ENCODE results near the gene SIX4. TPM values are rescaled to one million over a fixed set of nuclear protein-coding genes. Genes with fewer than 3 reads are reported as not detected.
A peak's percentile ranks its signal among the peaks of the same experiment; 100 is the strongest.
"Not testable (repeated sequence)": the region's sequence is repeated elsewhere in the genome, so short reads cannot be mapped to it uniquely, and the experiment has no call there.

The SIX4 gene
- total RNA-seq, 1 donor from 2014 or later, result 26.2 TPM

GRCh38 chr14:60734465-60735242 is 10.5 kb upstream of the SIX4 start, which contains the start of gene MNAT1:
TSS of gene MNAT1 (plus strand) at chr14:60734761. CDS start at chr14:60734863, 102 bp downstream.
- Mint-ChIP-seq H3K27ac (ENCODE audit: unreplicated experiment) (peak within 1 kb of the TSS; percentile 97), H3K9me3 (ENCODE audit: low read depth) (peaks cover 2% of the 10 kb centered on the region), H3K4me3 (ENCODE audit: unreplicated experiment) (peak within 1 kb of the TSS; percentile 94), H3K4me1 (ENCODE audit: low read depth) (peaks cover 28% of the 10 kb centered on the region), H3K27me3 (ENCODE audit: low read depth) (no peaks in the 10 kb centered on the region), H3K36me3 (ENCODE audit: low read depth) (no peaks in the 10 kb centered on the region)
- peak; percentile 94 for DNase-seq (ENCODE audit: low spot score)
- TF ChIP-seq CTCF (IDR thresholded peaks at IDR 0.05), result peak; percentile 25

- H3K27me3 Mint-ChIP-seq (ENCODE audit: low read depth), result no peaks in the 10 kb centered on the region
- H3K4me3 Mint-ChIP-seq (ENCODE audit: unreplicated experiment), result no peak overlapping the region
- peaks cover 2% of the 10 kb centered on the region for H3K9me3 Mint-ChIP-seq (ENCODE audit: low read depth)
- H3K27ac Mint-ChIP-seq (ENCODE audit: unreplicated experiment), result no peak overlapping the region
- no peak for TF ChIP-seq CTCF (IDR thresholded peaks at IDR 0.05)
- no peak for DNase-seq (ENCODE audit: low spot score)
- H3K4me1 Mint-ChIP-seq (ENCODE audit: low read depth), result peaks cover 18% of the 10 kb centered on the region
- H3K36me3 Mint-ChIP-seq (ENCODE audit: low read depth), result no peaks in the 10 kb centered on the region
Measured at GRCh38 chr14:60732840-60733483, 8.8 kb upstream of the SIX4 start.

GRCh38 chr14:60731291-60731690 is 7.1 kb upstream of the SIX4 start:
- not testable (repeated sequence) for DNase-seq (ENCODE audit: low spot score); H3K27me3 Mint-ChIP-seq (ENCODE audit: low read depth); H3K9me3 Mint-ChIP-seq (ENCODE audit: low read depth); H3K4me3 Mint-ChIP-seq (ENCODE audit: unreplicated experiment); H3K36me3 Mint-ChIP-seq (ENCODE audit: low read depth); H3K27ac Mint-ChIP-seq (ENCODE audit: unreplicated experiment)
- H3K4me1 Mint-ChIP-seq (ENCODE audit: low read depth), result peaks cover 16% of the 10 kb centered on the region

GRCh38 chr14:60723116-60723906 is 840 bp downstream of the SIX4 start:
- DNase-seq (ENCODE audit: low spot score), result no peak
- peaks cover 33% of the 10 kb centered on the region for H3K4me1 Mint-ChIP-seq (ENCODE audit: low read depth)
- H3K4me3 Mint-ChIP-seq (ENCODE audit: unreplicated experiment), result peak overlapping the region; percentile 86
- H3K36me3 Mint-ChIP-seq (ENCODE audit: low read depth), result peaks cover 10% of the 10 kb centered on the region
- H3K9me3 Mint-ChIP-seq (ENCODE audit: low read depth), result no peaks in the 10 kb centered on the region
- no peaks in the 10 kb centered on the region for H3K27me3 Mint-ChIP-seq (ENCODE audit: low read depth)
- TF ChIP-seq CTCF (IDR thresholded peaks at IDR 0.05), result peak; percentile 34
- peak overlapping the region; percentile 94 for H3K27ac Mint-ChIP-seq (ENCODE audit: unreplicated experiment)

- peak overlapping the region; percentile 92 for H3K27ac Mint-ChIP-seq (ENCODE audit: unreplicated experiment)
- peaks cover 35% of the 10 kb centered on the region for H3K4me1 Mint-ChIP-seq (ENCODE audit: low read depth)
- H3K4me3 Mint-ChIP-seq (ENCODE audit: unreplicated experiment), result peak overlapping the region; percentile 86
- H3K27me3 Mint-ChIP-seq (ENCODE audit: low read depth), result no peaks in the 10 kb centered on the region
- no peaks in the 10 kb centered on the region for H3K9me3 Mint-ChIP-seq (ENCODE audit: low read depth)
- peaks cover 12% of the 10 kb centered on the region for H3K36me3 Mint-ChIP-seq (ENCODE audit: low read depth)
- no peak for DNase-seq (ENCODE audit: low spot score)
- TF ChIP-seq CTCF (IDR thresholded peaks at IDR 0.05), result no peak
Measured at GRCh38 chr14:60722357-60723115, 1.6 kb downstream of the SIX4 start.

All from chondrocyte (in vitro differentiated cells).